ENCODE data around the gene GDAP1L1. TPM values are rescaled to one million over a fixed set of nuclear protein-coding genes. Genes with fewer than 3 reads are reported as not detected.

Gene GDAP1L1
- total RNA-seq, 1 donor from 2014 or later = 0.26 TPM

GRCh38 chr20:44208165-44208564, 38.9 kb upstream of the GDAP1L1 start:
- Histone ChIP-seq H3K9ac (no peak overlapping the region), H3K9me3 (ENCODE audit: low read depth) (no peaks in the 10 kb centered on the region), H3K4me1 (peaks cover 12% of the 10 kb centered on the region), H3F3A (ENCODE audit: low read depth) (peaks cover 19% of the 10 kb centered on the region), H3K27me3 (no peaks in the 10 kb centered on the region), H3K36me3 (no peaks in the 10 kb centered on the region), H2AFZ (replicated peaks) (no peak overlapping the region), H3K27ac (no peak overlapping the region), H3K4me3 (peak overlapping the region; percentile 80), H3K4me2 (peak overlapping the region; percentile 95), H3K79me2 (ENCODE audit: low read depth) (peaks cover 85% of the 10 kb centered on the region), H4K20me1 (ENCODE audit: low read depth) (peaks cover 55% of the 10 kb centered on the region)
- H3K36me3 Mint-ChIP-seq = no peaks in the 10 kb centered on the region
- peaks cover 3% of the 10 kb centered on the region for H3K27me3 Mint-ChIP-seq (ENCODE audit: insufficient read depth, low read depth)
- H3K27ac Mint-ChIP-seq = no peak overlapping the region
- H3K4me3 Mint-ChIP-seq = peak overlapping the region; percentile 99
- no peak for TF ChIP-seq EZH2 (IDR thresholded peaks at IDR 0.05)
- TF ChIP-seq EZH2phosphoT487 (IDR thresholded peaks at IDR 0.05) = no peak
- no peak for TF ChIP-seq CTCF (IDR thresholded peaks at IDR 0.05)
- no peaks in the 10 kb centered on the region for H3K9me3 Mint-ChIP-seq
- no peak for DNase-seq (ENCODE audit: low spot score)
- peaks cover 48% of the 10 kb centered on the region for H3K4me1 Mint-ChIP-seq

GRCh38 chr20:44208770-44209169, 38.3 kb upstream of the GDAP1L1 start:
- H3K79me2 ChIP-seq (ENCODE audit: low read depth) = peaks cover 79% of the 10 kb centered on the region
- peaks cover 48% of the 10 kb centered on the region for H3K4me1 Mint-ChIP-seq
- no peaks in the 10 kb centered on the region for H3K36me3 Mint-ChIP-seq
- H4K20me1 ChIP-seq (ENCODE audit: low read depth) = peaks cover 51% of the 10 kb centered on the region
- no peaks in the 10 kb centered on the region for H3K36me3 ChIP-seq
- peaks cover 19% of the 10 kb centered on the region for H3F3A ChIP-seq (ENCODE audit: low read depth)
- no peaks in the 10 kb centered on the region for H3K27me3 ChIP-seq
- H3K9ac ChIP-seq = peak overlapping the region; percentile 94
- no peak overlapping the region for H3K27ac Mint-ChIP-seq
- no peaks in the 10 kb centered on the region for H3K9me3 ChIP-seq (ENCODE audit: low read depth)
- peak overlapping the region; percentile 98 for H3K27ac ChIP-seq
- no peak for TF ChIP-seq EZH2phosphoT487 (IDR thresholded peaks at IDR 0.05)
- no peak for TF ChIP-seq EZH2 (IDR thresholded peaks at IDR 0.05)
- no peak for TF ChIP-seq CTCF (IDR thresholded peaks at IDR 0.05)
- H3K4me3 Mint-ChIP-seq = peak overlapping the region; percentile 99
- no peak for DNase-seq (ENCODE audit: low spot score)
- H2AFZ ChIP-seq (replicated peaks) = no peak overlapping the region
- H3K9me3 Mint-ChIP-seq = no peaks in the 10 kb centered on the region
- peak overlapping the region; percentile 95 for H3K4me2 ChIP-seq
- H3K4me3 ChIP-seq = peak overlapping the region; percentile 80
- H3K27me3 Mint-ChIP-seq (ENCODE audit: insufficient read depth, low read depth) = peaks cover 3% of the 10 kb centered on the region
- peaks cover 12% of the 10 kb centered on the region for H3K4me1 ChIP-seq

GRCh38 chr20:44209686-44210405, 37.3 kb upstream of the GDAP1L1 start:
- Histone ChIP-seq H3K4me3 (peak overlapping the region; percentile 80), H3K79me2 (ENCODE audit: low read depth) (peaks cover 68% of the 10 kb centered on the region), H3K9me3 (ENCODE audit: low read depth) (no peaks in the 10 kb centered on the region), H3K4me2 (peak overlapping the region; percentile 95), H3F3A (ENCODE audit: low read depth) (peaks cover 19% of the 10 kb centered on the region), H2AFZ (replicated peaks) (no peak overlapping the region), H4K20me1 (ENCODE audit: low read depth) (peaks cover 46% of the 10 kb centered on the region), H3K4me1 (peaks cover 12% of the 10 kb centered on the region), H3K27me3 (no peaks in the 10 kb centered on the region), H3K36me3 (no peaks in the 10 kb centered on the region), H3K9ac (peak overlapping the region; percentile 94), H3K27ac (peak overlapping the region; percentile 98)
- Mint-ChIP-seq H3K4me3 (peak overlapping the region; percentile 99), H3K4me1 (peaks cover 48% of the 10 kb centered on the region), H3K27ac (peak overlapping the region; percentile 99), H3K9me3 (no peaks in the 10 kb centered on the region), H3K36me3 (no peaks in the 10 kb centered on the region), H3K27me3 (ENCODE audit: insufficient read depth, low read depth) (peaks cover 5% of the 10 kb centered on the region)
- no peak for TF ChIP-seq CTCF (IDR thresholded peaks at IDR 0.05)
- no peak for TF ChIP-seq EZH2 (IDR thresholded peaks at IDR 0.05)
- TF ChIP-seq EZH2phosphoT487 (IDR thresholded peaks at IDR 0.05) = no peak
- DNase-seq (ENCODE audit: low spot score) = peak; percentile 71

Measured in neural progenitor cell (in vitro differentiated cells).